Neural progenitor cell (in vitro differentiated cells): ENCODE results near the gene MAN2B2.

Experiments
- EZH2 ChIP-seq: fragments of 200-600 bp; sonication (generic); IDR thresholded peaks from 2 replicates; pipeline ENCODE4 v1.6.1; 2017; ENCODE audit warnings: antibody characterized with exemption, mild to moderate bottlenecking, moderate library complexity
- EZH2phosphoT487 ChIP-seq: fragments of 200-600 bp; sonication (generic); IDR thresholded peaks from 2 replicates; pipeline ENCODE4 v1.6.1; 2017; ENCODE audit warnings: antibody characterized with exemption
- TF ChIP-seq, protein P1 (sequence below): fragments of 200-600 bp; sonication (generic); IDR thresholded peaks from 2 replicates; pipeline ENCODE4 v1.5.1; 2017; ENCODE audit warnings: antibody characterized with exemption, mild to moderate bottlenecking

DNA sequence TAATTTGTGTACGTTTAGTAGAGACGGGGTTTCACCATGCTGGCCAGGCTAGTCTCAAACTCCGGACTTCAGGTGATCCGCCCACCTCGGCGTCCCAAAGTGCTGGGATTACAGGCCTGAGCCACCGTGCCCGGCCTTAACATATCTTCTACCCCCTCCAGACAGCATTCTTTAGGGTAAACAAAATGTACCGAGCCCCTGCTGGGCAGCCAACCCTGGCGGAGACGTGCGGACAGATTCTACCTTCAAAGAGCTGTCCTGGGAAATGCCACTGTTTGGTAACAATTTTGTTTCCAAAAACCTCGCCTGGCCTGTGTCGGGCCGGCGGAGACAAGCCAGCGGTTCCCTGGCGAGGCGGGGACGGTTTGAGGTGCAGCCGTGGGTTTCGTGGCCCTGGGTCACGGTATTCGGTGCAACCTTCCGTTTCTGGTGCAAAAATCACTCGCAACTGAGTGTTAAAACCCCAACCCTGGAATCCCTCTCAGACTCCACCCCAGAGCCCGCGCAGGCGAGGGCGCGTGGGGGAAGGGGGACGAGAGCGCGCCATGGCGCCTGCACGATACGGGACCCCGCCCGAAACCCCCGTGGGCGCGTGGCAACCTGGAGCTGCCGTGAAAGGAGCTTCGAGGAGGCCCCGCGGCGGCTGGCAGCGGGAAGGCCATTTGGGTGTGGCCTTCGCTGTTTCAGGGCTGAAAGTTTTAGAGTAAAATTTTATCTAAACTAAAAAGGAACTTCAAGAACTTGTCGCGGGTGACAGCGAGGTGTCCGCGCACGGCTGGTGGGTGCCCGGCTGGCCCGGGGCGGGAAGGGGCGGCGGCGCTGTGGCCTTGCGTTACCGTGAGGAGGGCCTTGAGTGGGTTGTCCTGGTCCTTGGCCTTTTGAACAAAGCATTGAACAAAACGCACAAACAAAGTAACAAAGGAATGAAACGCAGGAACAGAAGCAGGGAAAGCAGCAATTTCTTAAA lies 82.5 kb downstream of the MAN2B2 start:
- TF ChIP-seq, protein P1, sequence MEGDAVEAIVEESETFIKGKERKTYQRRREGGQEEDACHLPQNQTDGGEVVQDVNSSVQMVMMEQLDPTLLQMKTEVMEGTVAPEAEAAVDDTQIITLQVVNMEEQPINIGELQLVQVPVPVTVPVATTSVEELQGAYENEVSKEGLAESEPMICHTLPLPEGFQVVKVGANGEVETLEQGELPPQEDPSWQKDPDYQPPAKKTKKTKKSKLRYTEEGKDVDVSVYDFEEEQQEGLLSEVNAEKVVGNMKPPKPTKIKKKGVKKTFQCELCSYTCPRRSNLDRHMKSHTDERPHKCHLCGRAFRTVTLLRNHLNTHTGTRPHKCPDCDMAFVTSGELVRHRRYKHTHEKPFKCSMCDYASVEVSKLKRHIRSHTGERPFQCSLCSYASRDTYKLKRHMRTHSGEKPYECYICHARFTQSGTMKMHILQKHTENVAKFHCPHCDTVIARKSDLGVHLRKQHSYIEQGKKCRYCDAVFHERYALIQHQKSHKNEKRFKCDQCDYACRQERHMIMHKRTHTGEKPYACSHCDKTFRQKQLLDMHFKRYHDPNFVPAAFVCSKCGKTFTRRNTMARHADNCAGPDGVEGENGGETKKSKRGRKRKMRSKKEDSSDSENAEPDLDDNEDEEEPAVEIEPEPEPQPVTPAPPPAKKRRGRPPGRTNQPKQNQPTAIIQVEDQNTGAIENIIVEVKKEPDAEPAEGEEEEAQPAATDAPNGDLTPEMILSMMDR: no peak
- TF ChIP-seq EZH2phosphoT487: no peak
- TF ChIP-seq EZH2: no peak
